ENCODE results near the gene PIAS4. TPM values are rescaled to one million over a fixed set of nuclear protein-coding genes. Genes with fewer than 3 reads are reported as not detected.

The PIAS4 gene
- total and polyA plus RNA-seq, 4 donors = 6.5 to 20.3 (median 15.9) TPM

DNA sequence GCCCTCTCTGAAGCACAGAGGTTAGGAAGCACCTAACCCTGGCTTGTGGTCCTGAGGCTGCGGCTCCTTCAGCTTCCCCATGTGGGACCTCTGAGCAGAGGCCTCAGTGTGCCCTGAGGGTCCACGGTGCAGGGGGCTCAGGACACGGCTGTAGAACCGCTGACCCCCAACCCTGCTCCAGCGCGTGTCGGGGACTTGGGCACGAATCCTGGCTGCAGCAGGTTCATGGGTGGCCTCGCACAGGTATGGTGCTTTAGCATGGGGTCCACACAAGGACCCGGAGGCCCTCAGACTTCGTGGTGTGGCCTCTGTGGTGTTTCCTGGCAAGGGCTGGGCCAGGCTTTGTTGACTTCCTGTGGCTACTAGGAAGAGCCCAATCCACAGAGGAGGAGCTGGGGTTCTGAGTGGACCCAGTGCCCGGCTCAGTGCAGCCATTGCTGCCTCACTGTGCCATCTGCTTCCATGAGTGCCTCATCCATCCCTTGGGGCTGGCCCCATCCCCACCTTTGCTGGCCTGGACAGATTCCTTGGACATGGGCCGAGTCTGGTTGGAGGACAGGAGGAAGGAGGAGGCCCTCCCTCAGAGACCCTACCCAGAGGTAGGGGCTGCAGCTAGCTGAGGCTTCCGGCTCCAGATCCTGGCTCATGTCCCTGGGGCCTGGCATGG, 34.7 kb downstream of the PIAS4 start:
- 87 to 89% methylated on average over 13 to 14 of the region's 14 CpGs for WGBS, 2 donors
- DNase-seq (no peak), ATAC-seq (ENCODE audit: low FRiP score) (no peak)
- no peak overlapping the region for H3K27ac ChIP-seq (ENCODE audit: low read depth in 1 of 2, low read length in 2 of 2)
- peaks cover 0 to 4% of the 10 kb centered on the region in 2 donors for H3K36me3 ChIP-seq (ENCODE audit: control insufficient read depth in 1 of 2, insufficient read depth in 2 of 2, low read length in 1 of 2)
- intact Hi-C loops (cut with DNase I) = no loop called here
- H3K9me3 ChIP-seq (ENCODE audit: control insufficient read depth, low read length) = no peaks in the 10 kb centered on the region
- H3K4me1 ChIP-seq (ENCODE audit: control insufficient read depth in 1 of 2, insufficient read depth in 2 of 2, low read length in 2 of 2) = no peaks in the 10 kb centered on the region
- no peaks in the 10 kb centered on the region for H3K27me3 ChIP-seq (ENCODE audit: control insufficient read depth in 1 of 2, insufficient read depth in 2 of 2, low read length in 1 of 2)
- no peak overlapping the region for H3K4me3 ChIP-seq (ENCODE audit: low read length in 2 of 2)

DNA sequence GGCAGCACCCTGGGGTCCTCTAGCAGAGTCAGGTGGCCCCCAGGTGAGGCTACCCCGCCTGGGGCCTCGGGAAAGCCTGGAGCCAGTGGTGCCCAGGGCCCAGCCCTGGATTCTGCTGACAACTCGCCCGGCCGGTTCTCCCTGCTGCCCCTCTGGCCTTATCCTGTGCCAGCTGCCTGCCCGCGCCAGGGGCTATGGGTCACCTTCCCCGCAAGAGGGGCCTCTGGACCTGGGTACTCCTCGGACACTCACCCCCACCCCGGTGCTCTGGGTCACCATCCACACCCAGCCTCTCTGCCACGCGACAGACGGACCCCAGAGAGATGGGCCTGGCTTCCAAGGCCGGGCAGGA, 35.2 kb downstream of the PIAS4 start:
- DNase-seq (no peak), ATAC-seq (ENCODE audit: low FRiP score) (peak; percentile 27)
- Histone ChIP-seq H3K9me3 (ENCODE audit: control insufficient read depth, low read length) (no peaks in the 10 kb centered on the region), H3K27me3 (ENCODE audit: control insufficient read depth in 1 of 2, insufficient read depth in 2 of 2, low read length in 1 of 2) (no peaks in the 10 kb centered on the region), H3K4me3 (ENCODE audit: low read length in 2 of 2) (no peak overlapping the region), H3K4me1 (ENCODE audit: control insufficient read depth in 1 of 2, insufficient read depth in 2 of 2, low read length in 2 of 2) (no peaks in the 10 kb centered on the region), H3K27ac (ENCODE audit: low read depth in 1 of 2, low read length in 2 of 2) (no peak overlapping the region), H3K36me3 (ENCODE audit: control insufficient read depth in 1 of 2, insufficient read depth in 2 of 2, low read length in 1 of 2) (no peaks in the 10 kb centered on the region)
- intact Hi-C loops (cut with DNase I) = no loop called here
- WGBS, 2 donors = 71 to 77% methylated on average over 14 of the region's 14 CpGs

DNA sequence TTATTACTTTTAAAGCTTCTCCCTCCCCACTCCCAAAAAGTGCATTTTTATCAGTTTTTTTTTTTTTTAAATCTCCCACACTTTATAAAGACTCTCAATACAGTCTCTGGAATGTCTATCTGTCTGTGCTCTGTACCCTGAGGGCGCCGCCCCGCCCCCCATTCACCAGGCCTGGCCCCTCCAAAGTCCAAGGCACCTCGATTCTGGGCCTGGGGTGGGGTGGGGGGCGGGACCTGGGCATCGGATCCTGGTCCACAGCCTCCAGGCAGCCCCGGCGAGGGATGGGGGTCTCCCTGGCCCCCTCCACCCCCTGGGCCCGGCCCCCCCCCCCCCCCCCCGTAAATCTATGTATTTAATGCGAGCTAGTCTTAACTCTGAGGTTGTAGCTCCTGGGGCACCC, 35.9 kb downstream of the PIAS4 start:
- Histone ChIP-seq H3K36me3 (ENCODE audit: control insufficient read depth in 1 of 2, insufficient read depth in 2 of 2, low read length in 1 of 2) (peaks cover 0 to 2% of the 10 kb centered on the region in 2 donors), H3K4me1 (ENCODE audit: control insufficient read depth in 1 of 2, insufficient read depth in 2 of 2, low read length in 2 of 2) (no peaks in the 10 kb centered on the region), H3K4me3 (ENCODE audit: low read length in 2 of 2) (no peak overlapping the region), H3K27me3 (ENCODE audit: control insufficient read depth in 1 of 2, insufficient read depth in 2 of 2, low read length in 1 of 2) (no peaks in the 10 kb centered on the region), H3K9me3 (ENCODE audit: control insufficient read depth, low read length) (no peaks in the 10 kb centered on the region), H3K27ac (ENCODE audit: low read depth in 1 of 2, low read length in 2 of 2) (no peak overlapping the region)
- intact Hi-C loops (cut with DNase I) = no loop called here
- no peak for ATAC-seq (ENCODE audit: low FRiP score)
- WGBS, 2 donors = 65 to 75% methylated on average over 11 of the region's 11 CpGs
- DNase-seq = no peak

- no peak for ATAC-seq (ENCODE audit: low FRiP score)
- peaks cover 0 to 2% of the 10 kb centered on the region in 2 donors for H3K36me3 ChIP-seq (ENCODE audit: control insufficient read depth in 1 of 2, insufficient read depth in 2 of 2, low read length in 1 of 2)
- H3K4me3 ChIP-seq (ENCODE audit: low read length in 2 of 2) = no peak overlapping the region
- WGBS, 2 donors = 78 to 81% methylated on average over 31 of the region's 31 CpGs
- no peaks in the 10 kb centered on the region for H3K9me3 ChIP-seq (ENCODE audit: control insufficient read depth, low read length)
- no peak for DNase-seq
- no peaks in the 10 kb centered on the region for H3K4me1 ChIP-seq (ENCODE audit: control insufficient read depth in 1 of 2, insufficient read depth in 2 of 2, low read length in 2 of 2)
- no peaks in the 10 kb centered on the region for H3K27me3 ChIP-seq (ENCODE audit: control insufficient read depth in 1 of 2, insufficient read depth in 2 of 2, low read length in 1 of 2)
- H3K27ac ChIP-seq (ENCODE audit: low read depth in 1 of 2, low read length in 2 of 2) = no peak overlapping the region
- intact Hi-C loops (cut with DNase I) = no loop called here
These were observed 36.6 kb downstream of the PIAS4 start for GRCh38 chr19:4043966-4044715.

GRCh38 chr19:4044990-4045465, 37.5 kb downstream of the PIAS4 start:
- Histone ChIP-seq H3K9me3 (ENCODE audit: control insufficient read depth, low read length) (no peaks in the 10 kb centered on the region), H3K27me3 (ENCODE audit: control insufficient read depth in 1 of 2, insufficient read depth in 2 of 2, low read length in 1 of 2) (no peaks in the 10 kb centered on the region), H3K36me3 (ENCODE audit: control insufficient read depth in 1 of 2, insufficient read depth in 2 of 2, low read length in 1 of 2) (peaks cover 0 to 2% of the 10 kb centered on the region in 2 donors), H3K27ac (ENCODE audit: low read depth in 1 of 2, low read length in 2 of 2) (no peak overlapping the region), H3K4me1 (ENCODE audit: control insufficient read depth in 1 of 2, insufficient read depth in 2 of 2, low read length in 2 of 2) (no peaks in the 10 kb centered on the region), H3K4me3 (ENCODE audit: low read length in 2 of 2) (no peak overlapping the region)
- WGBS, 2 donors = 64 to 70% methylated on average over 21 of the region's 21 CpGs
- DNase-seq (no peak), ATAC-seq (ENCODE audit: low FRiP score) (no peak)
- intact Hi-C loops (cut with DNase I) = no loop called here

DNA sequence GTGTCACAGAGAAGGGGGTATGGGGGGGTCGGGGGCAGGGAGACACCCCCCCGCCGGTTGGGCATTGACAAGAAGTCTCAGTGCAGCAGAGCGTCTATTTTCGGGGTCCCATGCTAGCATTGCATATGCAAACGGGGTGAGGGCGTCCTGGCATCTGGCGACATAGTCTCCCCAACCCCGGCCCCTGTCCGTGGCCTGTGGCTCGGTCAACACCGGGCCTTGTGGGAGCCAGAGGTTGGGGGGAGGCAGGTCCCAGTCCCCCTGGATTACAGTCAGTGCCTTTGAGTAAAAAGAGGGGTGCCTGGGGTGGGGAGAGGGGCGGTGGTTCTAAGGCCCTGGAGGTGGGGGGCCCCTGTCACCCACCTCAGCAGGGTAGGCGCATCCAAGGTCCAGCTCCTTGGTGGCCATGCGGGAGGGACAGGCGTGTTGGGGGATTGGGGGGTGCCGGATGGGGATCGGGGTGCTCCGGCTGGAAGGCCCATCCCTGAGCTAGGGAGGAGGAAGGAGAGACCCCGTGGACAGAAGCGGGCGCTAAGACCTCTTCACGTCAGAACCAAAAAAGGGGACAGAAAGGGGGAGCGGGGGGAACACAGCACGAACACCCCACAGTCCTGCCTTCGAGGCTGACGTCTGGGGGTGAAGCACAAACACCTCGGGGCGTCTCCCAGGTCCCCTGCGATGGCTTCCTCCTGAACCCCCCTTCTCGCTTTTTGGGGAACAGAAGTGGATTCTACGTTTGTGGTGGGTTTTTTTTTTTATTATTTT, 38.2 kb downstream of the PIAS4 start:
- Histone ChIP-seq H3K36me3 (ENCODE audit: control insufficient read depth in 1 of 2, insufficient read depth in 2 of 2, low read length in 1 of 2) (peaks cover 0 to 2% of the 10 kb centered on the region in 2 donors), H3K4me3 (ENCODE audit: low read length in 2 of 2) (no peak overlapping the region), H3K27ac (ENCODE audit: low read depth in 1 of 2, low read length in 2 of 2) (no peak overlapping the region), H3K27me3 (ENCODE audit: control insufficient read depth in 1 of 2, insufficient read depth in 2 of 2, low read length in 1 of 2) (no peaks in the 10 kb centered on the region), H3K4me1 (ENCODE audit: control insufficient read depth in 1 of 2, insufficient read depth in 2 of 2, low read length in 2 of 2) (no peaks in the 10 kb centered on the region), H3K9me3 (ENCODE audit: control insufficient read depth, low read length) (no peaks in the 10 kb centered on the region)
- no peak for DNase-seq
- intact Hi-C loops (cut with DNase I) = no loop called here
- ATAC-seq (ENCODE audit: low FRiP score) = no peak
- WGBS, 2 donors = 83 to 87% methylated on average over 32 of the region's 32 CpGs

GRCh38 chr19:4046362-4046691, 38.8 kb downstream of the PIAS4 start:
- Histone ChIP-seq H3K36me3 (ENCODE audit: control insufficient read depth in 1 of 2, insufficient read depth in 2 of 2, low read length in 1 of 2) (peaks cover 0 to 2% of the 10 kb centered on the region in 2 donors), H3K27ac (ENCODE audit: low read depth in 1 of 2, low read length in 2 of 2) (no peak overlapping the region), H3K4me3 (ENCODE audit: low read length in 2 of 2) (no peak overlapping the region), H3K27me3 (ENCODE audit: control insufficient read depth in 1 of 2, insufficient read depth in 2 of 2, low read length in 1 of 2) (no peaks in the 10 kb centered on the region), H3K4me1 (ENCODE audit: control insufficient read depth in 1 of 2, insufficient read depth in 2 of 2, low read length in 2 of 2) (no peaks in the 10 kb centered on the region), H3K9me3 (ENCODE audit: control insufficient read depth, low read length) (no peaks in the 10 kb centered on the region)
- ATAC-seq (ENCODE audit: low FRiP score) (no peak), DNase-seq (no peak)
- intact Hi-C loops (cut with DNase I) = no loop called here
- WGBS, 2 donors = 68 to 70% methylated on average over 7 of the region's 7 CpGs

GRCh38 chr19:4046946-4047683, 39.6 kb downstream of the PIAS4 start:
- H3K4me3 ChIP-seq (ENCODE audit: low read length in 2 of 2) = no peak overlapping the region
- no peak for DNase-seq
- peaks cover 0 to 2% of the 10 kb centered on the region in 2 donors for H3K36me3 ChIP-seq (ENCODE audit: control insufficient read depth in 1 of 2, insufficient read depth in 2 of 2, low read length in 1 of 2)
- 79 to 82% methylated on average over 33 of the region's 33 CpGs for WGBS, 2 donors
- no peaks in the 10 kb centered on the region for H3K27me3 ChIP-seq (ENCODE audit: control insufficient read depth in 1 of 2, insufficient read depth in 2 of 2, low read length in 1 of 2)
- no peaks in the 10 kb centered on the region for H3K9me3 ChIP-seq (ENCODE audit: control insufficient read depth, low read length)
- no peak overlapping the region for H3K27ac ChIP-seq (ENCODE audit: low read depth in 1 of 2, low read length in 2 of 2)
- intact Hi-C loops (cut with DNase I) = no loop called here
- no peaks in the 10 kb centered on the region for H3K4me1 ChIP-seq (ENCODE audit: control insufficient read depth in 1 of 2, insufficient read depth in 2 of 2, low read length in 2 of 2)
- no peak for ATAC-seq (ENCODE audit: low FRiP score)
